ENCODE measurements around the gene FILIP1L. TPM values are rescaled to one million over a fixed set of nuclear protein-coding genes. Genes with fewer than 3 reads are reported as not detected.

The FILIP1L gene
- total RNA-seq, 1 donor: 213 TPM

DNA sequence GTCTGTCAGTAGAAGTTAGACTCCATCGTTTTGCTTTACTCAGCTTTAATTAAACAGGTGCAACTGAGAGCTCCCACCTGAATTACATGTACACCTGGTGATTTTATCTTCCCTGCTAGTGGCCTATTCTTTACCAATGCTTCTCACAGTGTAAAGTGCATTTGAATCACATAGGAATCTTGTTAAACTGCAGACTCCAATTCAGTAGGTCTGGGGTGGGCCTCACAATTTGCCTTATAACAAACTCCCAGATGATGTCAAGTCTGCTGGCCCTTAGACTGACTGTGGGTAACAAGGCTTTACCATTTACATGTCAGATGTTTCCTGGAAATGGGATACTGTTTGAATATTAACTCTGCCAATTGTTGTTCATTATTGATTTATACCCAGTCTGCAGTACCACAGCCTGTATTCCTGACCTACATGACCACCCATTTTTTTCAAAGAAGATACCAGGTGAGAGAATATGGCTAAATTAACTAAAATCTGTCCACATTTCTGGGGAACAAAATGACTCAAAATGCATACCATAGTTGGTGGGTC is 259.5 kb downstream of the FILIP1L start:
- TF ChIP-seq, protein P1, sequence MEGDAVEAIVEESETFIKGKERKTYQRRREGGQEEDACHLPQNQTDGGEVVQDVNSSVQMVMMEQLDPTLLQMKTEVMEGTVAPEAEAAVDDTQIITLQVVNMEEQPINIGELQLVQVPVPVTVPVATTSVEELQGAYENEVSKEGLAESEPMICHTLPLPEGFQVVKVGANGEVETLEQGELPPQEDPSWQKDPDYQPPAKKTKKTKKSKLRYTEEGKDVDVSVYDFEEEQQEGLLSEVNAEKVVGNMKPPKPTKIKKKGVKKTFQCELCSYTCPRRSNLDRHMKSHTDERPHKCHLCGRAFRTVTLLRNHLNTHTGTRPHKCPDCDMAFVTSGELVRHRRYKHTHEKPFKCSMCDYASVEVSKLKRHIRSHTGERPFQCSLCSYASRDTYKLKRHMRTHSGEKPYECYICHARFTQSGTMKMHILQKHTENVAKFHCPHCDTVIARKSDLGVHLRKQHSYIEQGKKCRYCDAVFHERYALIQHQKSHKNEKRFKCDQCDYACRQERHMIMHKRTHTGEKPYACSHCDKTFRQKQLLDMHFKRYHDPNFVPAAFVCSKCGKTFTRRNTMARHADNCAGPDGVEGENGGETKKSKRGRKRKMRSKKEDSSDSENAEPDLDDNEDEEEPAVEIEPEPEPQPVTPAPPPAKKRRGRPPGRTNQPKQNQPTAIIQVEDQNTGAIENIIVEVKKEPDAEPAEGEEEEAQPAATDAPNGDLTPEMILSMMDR (IDR thresholded peaks at IDR 0.05; ENCODE audit: insufficient read depth, low read depth, low read length): no peak
- H3K4me3 ChIP-seq (ENCODE audit: low read depth, low read length): no peak overlapping the region

DNA sequence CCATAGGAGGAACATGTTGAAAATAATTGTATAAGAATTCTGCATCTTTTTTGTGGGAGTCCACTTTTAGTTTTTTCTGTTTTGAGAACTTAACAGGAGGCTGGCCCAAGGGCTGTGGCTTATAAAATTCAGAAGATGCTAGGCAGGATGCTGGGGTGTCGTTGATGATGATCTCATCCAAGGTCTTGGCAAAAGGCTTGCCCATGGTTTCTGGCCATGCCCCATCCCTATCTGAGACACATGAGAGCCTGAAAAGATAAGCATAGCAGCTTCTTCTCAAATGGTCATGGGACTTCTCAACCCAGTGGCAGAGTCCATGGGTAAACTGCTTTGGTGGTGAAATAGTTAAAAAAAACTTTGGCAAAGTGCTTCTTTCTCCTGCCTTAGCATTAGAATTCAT is 261.4 kb downstream of the FILIP1L start:
- H3K4me3 ChIP-seq (ENCODE audit: low read depth, low read length): no peak overlapping the region
- no peak for DNase-seq (ENCODE audit: low read depth)

More for the DNA sequence above, 259.5 kb downstream of the FILIP1L start:
- DNase-seq (ENCODE audit: low read depth): no peak

DNA sequence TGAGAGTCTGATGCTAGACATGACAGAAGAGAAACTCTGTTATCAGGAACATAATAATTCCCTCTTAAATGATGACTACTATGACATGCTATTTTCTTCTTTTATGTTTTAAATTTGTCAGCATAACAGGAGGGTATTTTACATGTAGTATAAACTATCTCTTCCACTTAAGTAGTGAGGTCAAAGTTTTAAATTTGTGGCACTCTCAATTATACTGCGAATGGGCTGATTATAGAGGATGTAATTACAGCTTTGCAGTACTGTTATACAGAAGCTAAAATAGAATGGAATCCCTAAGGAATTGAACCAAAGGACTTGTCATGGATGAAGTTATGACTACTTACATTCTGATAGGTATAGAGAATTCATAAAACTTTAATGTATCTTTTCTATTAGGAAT is 262.3 kb downstream of the FILIP1L start:
- DNase-seq (ENCODE audit: low read depth): no peak
- TF ChIP-seq, protein P1 (IDR thresholded peaks at IDR 0.05; ENCODE audit: insufficient read depth, low read depth, low read length): no peak
- no peak overlapping the region for H3K4me3 ChIP-seq (ENCODE audit: low read depth, low read length)

More for the DNA sequence above, 261.4 kb downstream of the FILIP1L start:
- TF ChIP-seq, protein P1 (IDR thresholded peaks at IDR 0.05; ENCODE audit: insufficient read depth, low read depth, low read length): no peak

DNA sequence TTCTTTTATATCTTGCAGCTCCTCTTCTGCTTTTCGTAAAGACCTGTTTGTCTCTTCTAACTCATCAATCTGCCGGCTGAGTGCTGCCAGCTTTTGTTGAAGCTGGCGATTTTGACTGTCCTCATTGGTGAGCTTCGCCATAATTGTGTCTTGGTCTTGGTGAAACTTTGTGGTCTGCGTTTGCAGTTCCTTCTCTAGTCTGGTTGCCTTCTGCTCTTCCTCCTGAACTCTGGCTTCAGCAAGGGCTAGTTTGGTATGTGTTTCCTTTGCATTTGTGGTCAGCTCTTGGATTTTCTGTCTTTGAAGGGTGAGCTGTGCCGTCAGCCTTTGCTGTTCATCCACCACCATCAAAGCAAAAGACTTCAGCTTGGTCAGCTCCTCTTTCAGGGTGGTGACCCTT is 263.7 kb downstream of the FILIP1L start:
- no peak for DNase-seq (ENCODE audit: low read depth)
- H3K4me3 ChIP-seq (ENCODE audit: low read depth, low read length): no peak overlapping the region
- TF ChIP-seq, protein P1 (IDR thresholded peaks at IDR 0.05; ENCODE audit: insufficient read depth, low read depth, low read length): no peak

DNA sequence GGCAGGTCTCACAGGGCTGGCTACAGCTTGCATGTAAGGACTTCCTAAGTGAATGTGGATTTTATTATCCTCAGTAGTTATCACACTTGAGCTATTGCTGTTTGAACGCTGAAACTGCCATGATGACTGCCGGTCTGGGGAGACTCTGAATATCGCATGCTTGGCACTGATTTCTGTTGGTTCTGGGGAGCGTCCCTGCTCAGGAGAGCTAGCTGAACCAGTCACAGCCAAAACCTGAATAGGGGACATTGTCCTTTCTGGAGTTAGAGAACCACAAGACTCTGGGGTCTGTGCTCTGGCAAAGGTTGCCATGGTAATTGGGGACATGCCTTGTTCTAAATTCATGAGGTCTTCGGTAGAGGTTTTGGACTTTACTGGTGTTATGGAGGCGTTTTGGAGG is 265.9 kb downstream of the FILIP1L start:
- TF ChIP-seq, protein P1 (IDR thresholded peaks at IDR 0.05; ENCODE audit: insufficient read depth, low read depth, low read length): no peak
- no peak for DNase-seq (ENCODE audit: low read depth)
- no peak overlapping the region for H3K4me3 ChIP-seq (ENCODE audit: low read depth, low read length)

DNA sequence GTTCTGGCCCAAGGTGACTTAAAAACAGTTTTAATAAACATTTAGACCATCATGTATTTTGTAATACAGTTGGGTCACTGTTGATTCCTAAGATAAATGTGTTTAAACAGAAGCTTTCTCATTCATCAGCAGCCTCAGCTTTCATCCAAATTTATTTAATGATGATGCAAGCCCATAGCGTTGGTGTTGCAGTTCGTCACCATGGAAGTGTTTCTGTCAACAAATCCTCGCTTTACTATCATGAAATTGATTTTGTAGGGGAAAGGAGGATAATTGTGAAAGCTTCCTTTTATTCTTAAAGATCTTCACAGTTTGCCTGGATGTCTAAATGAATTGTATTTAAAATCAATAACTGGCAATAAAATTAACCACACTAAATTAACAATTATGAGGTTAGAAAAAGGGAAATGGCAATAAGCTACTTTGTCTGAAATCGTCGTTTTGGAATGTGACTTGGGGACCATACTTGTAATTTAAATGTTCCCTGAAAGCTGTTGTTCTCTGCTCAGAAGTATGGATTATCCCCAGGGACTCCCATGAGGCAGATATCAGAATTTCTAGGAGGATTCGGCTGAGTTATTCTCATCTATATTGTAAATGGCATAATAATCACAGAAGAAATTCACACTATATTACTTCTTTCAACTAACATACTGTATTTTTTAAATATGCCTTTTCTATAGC is 267.7 kb downstream of the FILIP1L start:
- TF ChIP-seq, protein P1 (IDR thresholded peaks at IDR 0.05; ENCODE audit: insufficient read depth, low read depth, low read length): no peak
- H3K4me3 ChIP-seq (ENCODE audit: low read depth, low read length): no peak overlapping the region
- peak; percentile 91 for DNase-seq (ENCODE audit: low read depth)
